SU-DHL-6 (cell line): ENCODE results near the gene PTPN18.

ENCODE experiments used
- EZH2phosphoT487 ChIP-seq: fragments of 200-600 bp; sonication (generic), shearing (Covaris generic); conservative IDR thresholded peaks from 2 replicates; pipeline ENCODE4 v1.6.1; 2018; ENCODE audit warnings: mild to moderate bottlenecking, antibody characterized with exemption, low read length, moderate library complexity, mixed read lengths
- TF ChIP-seq, protein P1 (sequence below): fragments of 200-600 bp; sonication (generic); IDR thresholded peaks from one replicate; pipeline ENCODE4 v1.5.1; 2017; ENCODE audit warnings: antibody characterized with exemption, mild to moderate bottlenecking, low read length, moderate library complexity; ENCODE audit not compliant: insufficient read depth, poor library complexity, severe bottlenecking

DNA sequence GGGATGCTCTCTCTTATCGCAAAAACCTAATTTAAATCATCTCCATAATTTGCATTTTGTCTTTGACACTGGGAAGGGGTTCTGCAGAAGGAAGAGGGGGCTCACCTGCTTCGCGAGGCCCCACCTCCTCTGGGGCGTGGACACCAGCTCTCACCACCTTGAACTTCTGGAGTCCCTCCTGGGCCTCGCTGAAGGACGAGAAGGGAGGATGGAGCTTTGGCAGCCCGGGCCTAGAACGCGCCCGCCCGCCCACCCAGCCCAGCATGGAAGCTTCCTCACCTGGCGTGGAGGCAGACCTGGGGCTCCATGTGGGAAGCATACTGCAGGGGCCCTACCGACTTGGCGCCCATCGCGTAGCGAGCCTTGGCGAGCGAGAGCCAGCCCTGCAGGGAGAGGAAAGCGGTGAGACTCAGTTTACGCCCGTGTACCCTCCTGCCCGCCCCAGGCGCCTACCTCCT is 14.3 kb upstream of the PTPN18 start:
- TF ChIP-seq, protein P1, sequence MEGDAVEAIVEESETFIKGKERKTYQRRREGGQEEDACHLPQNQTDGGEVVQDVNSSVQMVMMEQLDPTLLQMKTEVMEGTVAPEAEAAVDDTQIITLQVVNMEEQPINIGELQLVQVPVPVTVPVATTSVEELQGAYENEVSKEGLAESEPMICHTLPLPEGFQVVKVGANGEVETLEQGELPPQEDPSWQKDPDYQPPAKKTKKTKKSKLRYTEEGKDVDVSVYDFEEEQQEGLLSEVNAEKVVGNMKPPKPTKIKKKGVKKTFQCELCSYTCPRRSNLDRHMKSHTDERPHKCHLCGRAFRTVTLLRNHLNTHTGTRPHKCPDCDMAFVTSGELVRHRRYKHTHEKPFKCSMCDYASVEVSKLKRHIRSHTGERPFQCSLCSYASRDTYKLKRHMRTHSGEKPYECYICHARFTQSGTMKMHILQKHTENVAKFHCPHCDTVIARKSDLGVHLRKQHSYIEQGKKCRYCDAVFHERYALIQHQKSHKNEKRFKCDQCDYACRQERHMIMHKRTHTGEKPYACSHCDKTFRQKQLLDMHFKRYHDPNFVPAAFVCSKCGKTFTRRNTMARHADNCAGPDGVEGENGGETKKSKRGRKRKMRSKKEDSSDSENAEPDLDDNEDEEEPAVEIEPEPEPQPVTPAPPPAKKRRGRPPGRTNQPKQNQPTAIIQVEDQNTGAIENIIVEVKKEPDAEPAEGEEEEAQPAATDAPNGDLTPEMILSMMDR, result no peak
- TF ChIP-seq EZH2phosphoT487, result no peak
